HG03469 (cell line): ENCODE measurements around the gene NUDT17.
"Not testable (repeated sequence)": the region's sequence is repeated elsewhere in the genome, so short reads cannot be mapped to it uniquely, and the experiment has no call there.

Experiments used
- ATAC-seq: cut with Tn5 transposase; IDR thresholded peaks from one replicate; pipeline ENCODE4 v1.9.1; 2021; ENCODE audit warnings: mild to moderate bottlenecking, moderate library complexity, moderate number of reproducible peaks; ENCODE audit not compliant: unreplicated experiment

Gene NUDT17

DNA sequence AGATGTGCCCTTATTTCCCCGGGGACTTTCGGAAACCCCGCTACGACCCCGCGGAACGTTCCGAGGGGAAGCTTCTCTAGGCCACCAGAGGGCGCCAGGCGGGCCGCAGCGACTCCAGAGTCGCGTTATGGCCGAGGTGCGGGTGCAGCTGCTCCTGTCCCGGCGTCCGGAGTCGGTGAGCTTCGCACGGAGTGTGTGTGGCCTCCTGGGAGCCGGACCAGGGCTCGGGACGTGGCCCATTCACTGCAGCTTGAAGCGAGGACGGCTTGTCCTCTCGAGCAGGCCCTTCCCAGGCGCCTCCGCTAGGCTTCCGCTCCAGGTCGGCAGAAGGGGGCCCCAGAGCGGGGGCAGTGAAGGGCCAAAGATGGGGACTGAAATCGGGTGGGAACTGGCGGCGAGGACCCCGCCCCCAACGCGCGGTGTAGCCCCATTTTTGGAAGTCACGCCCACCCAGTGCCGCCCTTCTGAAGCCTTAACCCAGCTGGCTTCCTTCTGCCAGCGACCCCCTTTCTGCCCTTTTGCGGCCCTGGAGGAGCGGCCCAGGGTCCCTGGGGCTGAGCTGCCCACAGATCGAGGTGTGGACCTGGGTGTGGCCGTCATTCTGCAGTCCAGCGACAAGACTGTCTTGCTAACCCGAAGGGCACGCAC, at the start of gene NUDT17:
Gene NUDT17 (plus strand): TSS at position 117 of the 648 bp plus-strand sequence. CDS start 11 bp downstream, at position 128.
- ATAC-seq = no peak

DNA sequence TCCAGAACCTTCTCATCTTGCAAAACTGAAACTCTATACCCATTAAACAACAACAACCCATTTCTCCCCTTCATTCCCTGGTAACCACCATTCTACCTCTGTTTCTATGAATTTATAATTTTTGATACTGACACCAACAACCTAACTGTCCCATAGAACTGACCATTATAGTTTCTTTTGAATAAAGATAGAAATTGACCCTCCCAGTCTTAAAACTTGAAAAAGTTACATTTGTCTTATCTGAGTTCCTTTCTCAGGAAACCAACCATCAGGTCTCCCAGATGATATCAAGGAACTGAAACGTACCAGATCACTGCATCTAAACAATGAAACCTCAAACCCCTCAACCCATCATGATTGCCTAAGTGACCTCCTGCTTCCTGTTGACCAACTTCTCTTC, 48.7 kb upstream of the NUDT17 start:
- no peak for ATAC-seq

- ATAC-seq = no peak
Measured at GRCh38 chr1:145799806-145800205, 45.6 kb upstream of the NUDT17 start.

DNA sequence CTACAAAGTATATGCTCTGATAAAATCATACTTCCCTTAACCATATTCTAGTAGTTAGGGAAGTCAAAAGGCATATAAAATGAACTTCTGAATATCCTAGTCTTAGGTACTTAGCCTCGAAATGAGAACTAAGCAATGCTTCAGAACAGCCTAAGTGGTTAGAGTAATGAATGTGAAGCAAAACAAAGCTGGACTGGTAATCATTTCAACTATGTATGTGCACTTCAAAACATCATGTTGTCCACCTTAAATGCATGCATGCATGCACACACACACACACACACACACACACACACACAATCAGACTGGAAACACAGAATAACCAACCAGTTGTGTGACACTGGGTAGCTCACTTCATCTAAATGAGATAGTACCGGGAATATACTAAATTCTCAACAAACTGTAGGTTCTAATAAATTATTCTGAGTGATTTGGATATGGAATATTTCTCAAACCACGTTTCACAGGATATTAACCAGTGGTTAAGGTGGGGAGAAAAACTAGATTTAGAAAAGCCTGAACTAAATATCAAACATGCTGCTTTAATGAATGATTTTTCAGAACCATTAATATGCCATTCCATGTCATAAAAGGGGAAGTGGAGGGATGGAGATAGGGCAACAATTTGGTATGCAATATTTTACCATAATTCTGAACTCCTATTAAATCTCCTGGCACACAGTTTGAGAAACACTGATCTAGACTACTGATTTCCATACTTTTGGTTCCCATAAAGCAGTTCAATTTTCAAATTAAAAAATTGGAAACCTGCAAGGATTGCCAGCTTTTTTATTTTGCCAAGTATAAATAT, 41.0 kb upstream of the NUDT17 start:
- no peak for ATAC-seq

GRCh38 chr1:145805057-145805456, 40.4 kb upstream of the NUDT17 start:
- ATAC-seq = no peak

- no peak for ATAC-seq
Measured at GRCh38 chr1:145806408-145806807, 39.0 kb upstream of the NUDT17 start.

DNA sequence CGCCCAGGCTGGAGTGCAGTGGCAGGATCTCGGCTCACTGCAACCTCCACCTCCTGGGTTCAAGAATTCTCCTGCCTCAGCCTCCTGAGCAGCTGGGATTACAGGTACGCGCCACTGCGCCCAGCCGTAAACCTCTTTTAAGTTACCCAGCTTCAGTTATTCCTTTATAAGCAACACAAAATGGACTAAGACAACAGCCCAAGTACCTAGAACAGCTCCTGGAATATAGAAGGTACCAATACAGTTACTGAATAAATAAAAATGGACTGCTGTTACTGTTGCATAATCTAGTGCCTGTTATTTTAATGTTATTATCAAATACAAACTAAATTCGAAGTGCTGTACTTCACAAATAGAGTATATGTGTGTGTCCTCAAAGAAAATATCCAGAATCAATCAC, 38.6 kb upstream of the NUDT17 start:
- no peak for ATAC-seq

DNA sequence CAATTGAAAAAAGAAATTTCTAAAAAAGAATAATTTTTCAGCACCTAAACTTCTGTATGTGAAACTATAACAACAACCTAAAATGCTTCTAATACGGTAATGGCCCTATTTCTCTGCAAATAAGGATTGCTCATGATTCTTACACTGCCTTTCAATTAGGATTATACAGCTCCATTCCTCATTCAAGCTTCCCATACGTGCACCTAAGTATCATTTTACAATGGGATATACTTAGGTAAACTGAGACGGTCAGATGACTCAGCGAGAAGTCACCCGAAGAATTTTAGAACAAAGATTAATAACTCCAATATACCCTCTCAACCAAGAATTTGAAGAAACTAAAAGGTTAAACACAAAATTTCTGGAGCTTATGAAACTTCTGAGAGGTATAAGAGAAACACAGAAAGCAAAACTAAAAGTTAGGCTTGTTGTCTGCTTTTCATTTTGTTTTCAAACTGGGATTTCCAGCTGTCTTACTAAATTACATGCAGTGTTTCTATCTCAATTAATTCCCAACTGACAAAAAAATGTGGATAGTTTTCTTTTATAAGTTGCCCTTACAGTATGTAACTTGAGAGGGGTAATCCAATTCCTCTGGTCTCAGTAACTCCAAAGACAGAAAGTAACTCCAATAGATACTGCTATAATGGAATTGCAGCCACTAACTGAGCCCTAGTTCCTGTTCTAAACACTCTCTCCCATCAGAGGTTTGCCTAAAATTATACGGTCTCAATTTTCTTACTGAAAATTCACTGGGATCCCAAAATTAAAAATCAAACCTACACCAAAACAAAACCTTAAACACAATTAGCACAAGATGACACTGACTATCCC, 32.2 kb upstream of the NUDT17 start:
- ATAC-seq = not testable (repeated sequence)

DNA sequence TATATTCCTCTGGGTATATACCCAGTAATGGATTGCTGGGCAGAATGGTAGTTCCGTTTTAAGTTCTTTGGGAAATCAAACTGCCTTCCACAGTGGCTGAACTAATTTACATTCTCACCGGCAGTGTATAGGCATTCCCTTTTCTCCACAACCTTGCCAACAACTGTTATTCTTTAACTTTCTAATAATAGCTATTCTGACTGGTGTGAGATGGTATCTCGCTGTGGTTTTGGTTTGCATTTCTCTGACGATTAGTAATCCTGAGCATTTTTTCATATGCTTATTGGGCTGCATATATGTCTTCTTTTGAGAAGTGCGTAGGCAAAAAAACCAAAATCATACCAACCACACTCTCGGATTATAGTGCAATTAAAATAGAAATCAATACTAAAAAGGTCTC, 27.3 kb upstream of the NUDT17 start:
- ATAC-seq = not testable (repeated sequence)

GRCh38 chr1:145822779-145823331, 22.6 kb upstream of the NUDT17 start:
- ATAC-seq = not testable (repeated sequence)

DNA sequence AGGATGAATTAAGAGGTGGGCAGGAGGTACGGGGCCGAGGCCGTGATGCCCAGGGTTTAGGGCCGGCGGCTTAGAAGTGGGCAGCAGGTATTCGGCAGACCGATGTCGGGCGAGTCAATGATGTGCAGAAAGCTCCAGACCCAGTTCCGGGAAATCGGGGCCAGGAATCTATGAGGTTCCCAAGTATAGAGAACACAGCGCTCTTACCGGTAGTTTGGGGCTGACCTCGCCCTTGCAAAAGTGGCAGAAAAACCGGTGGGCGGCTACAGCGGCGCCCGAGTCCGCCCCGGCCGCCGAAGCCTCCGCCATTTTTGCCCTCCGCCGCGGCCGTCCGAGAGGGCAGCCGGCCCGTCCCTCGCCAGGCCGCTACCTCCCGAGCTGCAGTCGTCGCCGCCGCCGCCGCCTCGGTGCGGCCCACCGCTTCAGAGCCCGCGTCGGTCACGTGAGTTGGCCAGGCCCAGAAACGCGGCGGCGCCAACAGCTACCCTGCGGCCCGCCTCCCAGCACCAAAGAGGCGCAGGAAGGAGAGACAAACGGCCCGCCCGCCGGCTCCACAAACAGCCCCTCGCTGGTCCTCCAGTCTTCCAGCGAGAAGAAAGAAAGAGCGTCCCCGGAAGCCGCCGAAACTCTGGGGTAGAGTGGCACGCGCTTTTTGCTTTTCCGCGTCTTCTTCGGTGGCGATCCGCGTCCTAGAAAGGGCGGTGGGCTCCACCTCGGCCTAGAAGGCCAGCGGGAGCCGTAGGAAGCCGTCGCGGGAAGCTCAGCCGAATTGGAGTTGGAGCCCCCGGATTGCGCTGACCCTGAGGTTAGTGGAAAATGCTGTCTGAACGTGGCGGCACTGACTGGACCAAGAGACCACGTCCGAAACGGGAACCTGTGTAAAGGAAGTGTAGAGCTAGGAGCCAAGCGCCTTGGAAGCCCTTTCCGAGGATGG, 21.6 kb upstream of the NUDT17 start, which contains the start of the genes POLR3C and RNF115:
Gene POLR3C (plus strand): TSS at position 636 of the 934 bp plus-strand sequence. CDS start 1,577 bp downstream, outside the sequence.
Gene RNF115 (minus strand): TSS at position 531 of the 934 bp plus-strand sequence. CDS start 222 bp downstream, at position 309.
- ATAC-seq = peak; percentile 66

GRCh38 chr1:145824499-145824842, 21.0 kb upstream of the NUDT17 start:
- no peak for ATAC-seq

DNA sequence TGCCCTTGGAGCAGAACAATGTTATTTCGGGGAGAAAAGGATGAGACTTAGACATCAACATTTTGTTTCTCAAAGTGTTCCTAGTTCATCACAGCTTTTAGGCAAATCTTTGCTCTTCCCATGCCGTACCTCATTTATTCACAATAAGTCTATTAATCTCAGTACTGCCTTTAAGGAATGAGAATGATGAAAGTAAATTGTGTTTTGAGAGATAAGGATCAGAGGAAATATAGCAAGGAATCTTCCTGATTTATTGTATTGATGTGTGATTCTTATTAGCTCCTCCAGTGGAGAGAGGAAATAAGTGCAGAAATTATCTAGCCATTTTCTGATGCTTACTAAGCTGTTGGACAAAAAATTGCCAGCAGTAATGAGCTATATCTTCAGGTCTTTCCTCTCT, 19.4 kb upstream of the NUDT17 start:
- ATAC-seq = no peak

DNA sequence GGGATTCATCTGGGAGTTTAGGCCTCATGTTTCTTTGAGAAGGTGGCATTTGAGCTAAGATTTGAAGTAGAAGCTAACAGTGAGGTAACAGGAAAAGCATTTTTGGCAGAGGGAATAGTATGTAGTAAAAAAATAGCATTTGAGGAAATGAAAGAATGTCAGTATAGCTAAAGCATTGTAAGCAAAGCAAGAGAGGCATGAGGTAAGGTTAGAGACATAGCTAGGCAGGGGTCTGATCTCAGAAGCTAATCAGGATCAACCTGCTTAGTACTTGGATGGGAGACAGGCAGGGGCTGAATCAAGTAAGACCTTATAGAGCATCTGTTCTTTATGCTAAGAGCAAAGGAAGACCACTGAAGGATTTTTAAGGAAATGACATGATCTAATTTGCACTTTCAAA, 17.5 kb upstream of the NUDT17 start:
- no peak for ATAC-seq

DNA sequence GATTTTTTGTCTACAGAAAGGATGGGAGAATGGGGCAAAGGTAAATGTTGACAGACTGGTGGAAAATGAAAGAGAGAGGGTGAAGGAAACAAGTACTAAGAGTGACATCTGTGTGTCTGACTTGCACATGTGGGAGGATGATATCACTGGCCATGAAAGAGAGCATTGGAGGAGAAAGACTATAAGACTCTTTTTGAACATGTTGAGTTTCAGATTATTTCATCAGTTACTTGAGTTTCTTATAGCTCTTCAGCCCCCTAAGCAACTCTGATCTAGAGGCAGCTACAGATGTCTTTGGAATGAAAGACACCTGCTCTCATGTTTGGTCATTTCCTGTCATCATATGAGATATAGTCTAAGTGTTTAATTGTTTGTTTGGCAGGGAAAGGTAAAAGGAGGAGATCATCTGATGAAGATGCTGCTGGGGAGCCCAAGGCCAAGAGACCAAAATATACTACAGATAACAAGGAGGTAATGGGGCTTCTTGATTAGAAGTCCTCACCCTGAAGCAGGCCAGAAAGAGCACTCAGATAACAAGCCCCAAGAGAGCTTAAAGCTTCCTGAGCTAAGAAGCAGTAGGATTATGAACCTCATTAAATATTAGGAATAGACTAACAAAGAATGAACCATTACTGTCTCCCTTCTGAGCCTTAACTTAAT, 16.9 kb upstream of the NUDT17 start:
- ATAC-seq = no peak

GRCh38 chr1:145830810-145831209, 14.6 kb upstream of the NUDT17 start:
- not testable (repeated sequence) for ATAC-seq

GRCh38 chr1:145837656-145838055, 7.8 kb upstream of the NUDT17 start:
- ATAC-seq = no peak

DNA sequence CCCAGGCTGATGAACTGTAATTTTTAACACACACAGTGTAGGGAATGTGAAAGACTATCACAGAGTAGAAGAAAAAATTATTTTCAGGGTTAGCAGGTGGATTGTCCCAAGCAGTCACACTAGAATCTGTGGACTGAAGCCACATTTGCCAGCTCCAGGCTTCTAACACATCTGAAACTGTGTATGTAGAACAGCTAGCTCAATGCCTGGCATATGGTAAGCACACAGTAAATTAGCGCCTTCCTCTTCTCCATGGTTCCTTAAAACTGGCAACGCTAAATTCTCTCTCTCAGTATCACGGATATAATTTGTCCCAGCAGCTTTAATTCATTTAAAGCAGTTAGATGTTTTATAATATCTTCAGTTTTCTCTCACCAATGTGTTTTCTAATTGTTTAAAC, 2.4 kb upstream of the NUDT17 start:
- ATAC-seq = no peak

- no peak for ATAC-seq
Measured at GRCh38 chr1:145845144-145845513, 301 bp upstream of the NUDT17 start.
